ENCODE results near the gene ERCC2.

DNA sequence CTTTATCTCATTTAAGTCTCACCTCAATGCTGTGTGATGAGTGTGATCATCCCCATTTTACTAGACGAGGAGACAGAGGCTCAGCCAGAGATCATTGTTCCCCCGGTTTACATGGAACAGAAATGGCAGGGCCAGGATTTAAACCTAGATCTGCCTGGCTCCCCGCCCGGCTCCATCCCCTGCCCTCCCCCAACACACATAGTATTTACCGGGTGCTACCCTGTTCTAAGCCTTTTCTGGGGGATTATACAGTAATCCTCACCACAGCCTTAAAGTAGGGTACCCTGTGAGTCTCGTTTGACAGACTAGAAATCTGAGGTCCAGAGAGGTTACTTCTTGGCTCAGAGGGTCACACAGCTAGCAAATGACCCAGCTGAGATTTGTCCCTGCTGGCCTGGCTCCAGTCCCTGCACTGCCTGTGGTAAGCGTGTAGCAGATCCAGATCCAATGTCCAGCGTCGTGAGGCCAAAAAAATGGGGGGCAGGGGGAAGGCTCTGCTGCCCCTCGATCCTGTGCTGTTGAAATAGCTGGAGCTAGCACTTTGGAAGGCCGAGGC, 33.6 kb downstream of the ERCC2 start:
- TF ChIP-seq POLR2AphosphoS5 (IDR thresholded peaks at IDR 0.05) (no peak), POLR2A (IDR thresholded peaks at IDR 0.05) (no peak)
- TF ChIP-seq, protein P1, sequence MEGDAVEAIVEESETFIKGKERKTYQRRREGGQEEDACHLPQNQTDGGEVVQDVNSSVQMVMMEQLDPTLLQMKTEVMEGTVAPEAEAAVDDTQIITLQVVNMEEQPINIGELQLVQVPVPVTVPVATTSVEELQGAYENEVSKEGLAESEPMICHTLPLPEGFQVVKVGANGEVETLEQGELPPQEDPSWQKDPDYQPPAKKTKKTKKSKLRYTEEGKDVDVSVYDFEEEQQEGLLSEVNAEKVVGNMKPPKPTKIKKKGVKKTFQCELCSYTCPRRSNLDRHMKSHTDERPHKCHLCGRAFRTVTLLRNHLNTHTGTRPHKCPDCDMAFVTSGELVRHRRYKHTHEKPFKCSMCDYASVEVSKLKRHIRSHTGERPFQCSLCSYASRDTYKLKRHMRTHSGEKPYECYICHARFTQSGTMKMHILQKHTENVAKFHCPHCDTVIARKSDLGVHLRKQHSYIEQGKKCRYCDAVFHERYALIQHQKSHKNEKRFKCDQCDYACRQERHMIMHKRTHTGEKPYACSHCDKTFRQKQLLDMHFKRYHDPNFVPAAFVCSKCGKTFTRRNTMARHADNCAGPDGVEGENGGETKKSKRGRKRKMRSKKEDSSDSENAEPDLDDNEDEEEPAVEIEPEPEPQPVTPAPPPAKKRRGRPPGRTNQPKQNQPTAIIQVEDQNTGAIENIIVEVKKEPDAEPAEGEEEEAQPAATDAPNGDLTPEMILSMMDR (IDR thresholded peaks at IDR 0.05), result no peak
